H9 (cell line): ENCODE results near the gene SLC23A2. TPM values are rescaled to one million over a fixed set of nuclear protein-coding genes. Genes with fewer than 3 reads are reported as not detected.

Experiments
- DNase-seq: peaks from one replicate; pipeline ENCODE4 v3.0.0-alpha.2; 2017
- H2AFZ ChIP-seq: one replicate; pipeline ENCODE4 v1.6.1; 2013; ENCODE audit warnings: mild to moderate bottlenecking, low read length, control low read depth, moderate library complexity
- H2AK5ac ChIP-seq: 2 replicates; pipeline ENCODE4 v1.6.1; 2013; ENCODE audit warnings: low read length, control low read depth, mixed read lengths; ENCODE audit not compliant: insufficient read length
- H2BK120ac ChIP-seq: one replicate; pipeline ENCODE4 v1.6.1; 2013; ENCODE audit warnings: low read depth, mild to moderate bottlenecking, low read length, control low read depth, inconsistent platforms; ENCODE audit not compliant: poor library complexity, severe bottlenecking
- H2BK12ac ChIP-seq: 2 replicates; pipeline ENCODE4 v1.6.1; 2013; ENCODE audit warnings: low read length, control low read depth, mixed read lengths, low read depth; ENCODE audit not compliant: insufficient read length
- H2BK15ac ChIP-seq: 2 replicates; pipeline ENCODE4 v1.6.1; 2013; ENCODE audit warnings: low read depth, low read length, control low read depth
- H2BK20ac ChIP-seq: one replicate; pipeline ENCODE4 v1.6.1; 2013; ENCODE audit warnings: low read depth, mild to moderate bottlenecking, low read length, control low read depth, inconsistent platforms; ENCODE audit not compliant: poor library complexity, severe bottlenecking
- H2BK5ac ChIP-seq: 2 replicates; pipeline ENCODE4 v1.6.1; 2013; ENCODE audit warnings: low read length, control low read depth, mixed read lengths; ENCODE audit not compliant: insufficient read length
- H3K14ac ChIP-seq: 2 replicates; pipeline ENCODE4 v1.6.1; 2013; ENCODE audit warnings: low read length, control low read depth; ENCODE audit not compliant: insufficient read depth
- H3K18ac ChIP-seq: 2 replicates; pipeline ENCODE4 v1.6.1; 2013; ENCODE audit warnings: low read depth, mild to moderate bottlenecking, mixed read lengths, low read length, control low read depth; ENCODE audit not compliant: insufficient read length
- H3K23ac ChIP-seq: 2 replicates; pipeline ENCODE4 v1.6.1; 2013; ENCODE audit warnings: low read length, control low read depth, mixed read lengths, low read depth; ENCODE audit not compliant: insufficient read length
- H3K23me2 ChIP-seq: 2 replicates; pipeline ENCODE4 v1.6.1; 2013; ENCODE audit warnings: low read depth, mild to moderate bottlenecking, mixed read lengths, low read length, control low read depth; ENCODE audit not compliant: insufficient read length, poor library complexity, severe bottlenecking
- H3K27ac ChIP-seq: 2 replicates; pipeline ENCODE4 v1.5.1; 2013; ENCODE audit warnings: low read length, control low read depth, mixed read lengths, low read depth; ENCODE audit not compliant: insufficient read length
- H3K27me3 ChIP-seq: 2 replicates; pipeline ENCODE4 v1.6.1; 2013; ENCODE audit warnings: low read length, control low read depth, inconsistent platforms; ENCODE audit not compliant: insufficient read depth
- H3K4ac ChIP-seq: 2 replicates; pipeline ENCODE4 v1.6.1; 2013; ENCODE audit warnings: low read depth, mild to moderate bottlenecking, control low read depth, inconsistent platforms, low read length, moderate library complexity
- H3K4me1 ChIP-seq: 2 replicates; pipeline ENCODE4 v1.6.1; 2013; ENCODE audit warnings: low read length, control low read depth, inconsistent platforms; ENCODE audit not compliant: insufficient read depth
- H3K4me2 ChIP-seq: 2 replicates; pipeline ENCODE4 v1.6.1; 2013; ENCODE audit warnings: low read length, control low read depth, mixed read lengths; ENCODE audit not compliant: insufficient read length, insufficient read depth
- H3K56ac ChIP-seq: 2 replicates; pipeline ENCODE4 v1.6.1; 2013; ENCODE audit warnings: low read depth, mild to moderate bottlenecking, mixed read lengths, low read length, control low read depth; ENCODE audit not compliant: insufficient read length
- H3K79me1 ChIP-seq: 2 replicates; pipeline ENCODE4 v1.6.1; 2013; ENCODE audit warnings: low read depth, mild to moderate bottlenecking, moderate library complexity, low read length, control low read depth, inconsistent platforms; ENCODE audit not compliant: insufficient read depth, poor library complexity, severe bottlenecking
- H3K79me2 ChIP-seq: 2 replicates; pipeline ENCODE4 v1.6.1; 2013; ENCODE audit warnings: low read length, control low read depth, inconsistent platforms; ENCODE audit not compliant: insufficient read depth
- H3K9ac ChIP-seq: 2 replicates; pipeline ENCODE4 v1.6.1; 2013; ENCODE audit warnings: low read length, control low read depth, mixed read lengths; ENCODE audit not compliant: insufficient read length; ENCODE audit errors: extremely low read depth
- H3K9me3 ChIP-seq: one replicate; pipeline ENCODE4 v1.6.1; 2013; ENCODE audit warnings: low read depth, low read length, inconsistent platforms; ENCODE audit not compliant: control insufficient read depth
- H3T11ph ChIP-seq: one replicate; pipeline ENCODE4 v1.6.1; 2013; ENCODE audit warnings: mild to moderate bottlenecking, low read length, control low read depth, inconsistent platforms
- H4K20me1 ChIP-seq: one replicate; pipeline ENCODE4 v1.6.1; 2013; ENCODE audit not compliant: control insufficient read depth, insufficient read length, insufficient read depth
- H4K5ac ChIP-seq: 2 replicates; pipeline ENCODE4 v1.6.1; 2013; ENCODE audit warnings: low read depth, mild to moderate bottlenecking, mixed read lengths, low read length, control low read depth; ENCODE audit not compliant: insufficient read length
- H4K8ac ChIP-seq: replicated peaks from 2 replicates; pipeline ENCODE4 v1.6.1; 2013; ENCODE audit warnings: low read length, control low read depth, mixed read lengths, low read depth; ENCODE audit not compliant: insufficient read length
- H4K91ac ChIP-seq: 2 replicates; pipeline ENCODE4 v1.6.1; 2013; ENCODE audit warnings: low read depth, mild to moderate bottlenecking, moderate library complexity, mixed read lengths, low read length, control low read depth; ENCODE audit not compliant: insufficient read length
- H3K27ac Mint-ChIP-seq, 3 experiments: 2 replicates in 2 of 3; 3 replicates in 1 of 3; pipeline ENCODE4 v1.8.0; 2020 to 2021; ENCODE audit warnings: mixed read lengths in 3 of 3, mild to moderate bottlenecking in 1 of 3, moderate library complexity in 1 of 3
- H3K27me3 Mint-ChIP-seq: 2 replicates; pipeline ENCODE4 v1.8.0; 2021; ENCODE audit warnings: low read depth, mild to moderate bottlenecking, moderate library complexity, mixed read lengths
- H3K36me3 Mint-ChIP-seq, 3 experiments: 2 replicates in 2 of 3; 3 replicates in 1 of 3; pipeline ENCODE4 v1.8.0; 2020 to 2021; ENCODE audit warnings: low read depth in 3 of 3, mixed read lengths in 3 of 3; ENCODE audit not compliant: insufficient read depth in 1 of 3
- H3K4me1 Mint-ChIP-seq, 2 experiments: 2 replicates each; pipeline ENCODE4 v1.8.0; 2020; ENCODE audit warnings: mixed read lengths in 2 of 2
- H3K4me3 Mint-ChIP-seq, 2 experiments: 2 replicates in 1 of 2; 3 replicates in 1 of 2; pipeline ENCODE4 v1.8.0; 2020 to 2021; ENCODE audit warnings: mild to moderate bottlenecking in 2 of 2, mixed read lengths in 2 of 2, moderate library complexity in 1 of 2
- H3K9me3 Mint-ChIP-seq, 2 experiments: 2 replicates in 1 of 2; 3 replicates in 1 of 2; pipeline ENCODE4 v1.8.0; 2020; ENCODE audit warnings: mild to moderate bottlenecking in 2 of 2, mixed read lengths in 2 of 2, moderate library complexity in 1 of 2
- WGBS: extraction: QIAGEN DNeasy Blood & Tissue Kit; methylation state at CpG from one replicate; pipeline ENCODE4 v1.1.7; 2013; ENCODE audit warnings: missing lambda C conversion rate, low lambda C conversion rate, mixed read lengths; ENCODE audit not compliant: insufficient read length; ENCODE audit errors: extremely low coverage; 5-methylcytosine and 5-hydroxymethylcytosine counted together
- total RNA-seq: library from RNA; stranded (reverse); gene quantifications from 2 replicates; pipeline ENCODE4 v1.2.1, GENCODE V29; 2021
- TF ChIP-seq, protein P1 (sequence below): fragments of 200-600 bp; sonication (generic); conservative IDR thresholded peaks from 3 replicates; pipeline ENCODE4 v1.8.0; 2021; ENCODE audit warnings: antibody characterized with exemption, mild to moderate bottlenecking

The SLC23A2 gene
- total RNA-seq, 1 experiment from 2014 or later: 16.5 TPM

DNA sequence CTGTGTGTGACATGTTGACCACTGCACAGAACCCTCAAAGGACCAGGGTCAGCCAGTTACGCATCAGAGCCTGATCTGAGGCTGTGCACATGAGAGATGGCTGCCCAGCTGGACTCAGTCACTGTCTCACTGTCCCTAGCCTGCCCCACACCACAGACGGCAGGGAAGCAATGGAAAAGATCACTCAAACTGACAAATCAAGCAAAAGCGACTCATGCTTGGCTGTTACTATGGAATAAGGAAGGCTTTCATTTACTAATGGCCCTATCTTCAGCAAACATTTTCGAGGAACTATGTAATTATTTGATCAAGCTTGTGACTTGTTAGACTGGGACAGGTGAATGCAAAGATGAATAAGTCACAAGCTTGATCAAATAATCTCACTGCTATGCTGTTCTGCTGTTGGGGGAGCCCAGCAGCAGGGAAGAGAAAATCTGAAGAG, 137.0 kb downstream of the SLC23A2 start:
- no peak overlapping the region for H2BK20ac ChIP-seq
- H3K27ac Mint-ChIP-seq: no peak overlapping the region

More for the DNA sequence above, 137.0 kb downstream of the SLC23A2 start:
- Histone ChIP-seq H3K79me2 (no peaks in the 10 kb centered on the region), H2BK15ac (no peak overlapping the region), H4K91ac (no peak overlapping the region), H2AFZ (no peak overlapping the region), H2BK120ac (no peak overlapping the region), H3K14ac (no peak overlapping the region), H3T11ph (no peak overlapping the region), H3K9me3 (no peaks in the 10 kb centered on the region), H3K23me2 (no peaks in the 10 kb centered on the region), H3K56ac (no peak overlapping the region), H2BK5ac (no peak overlapping the region), H3K4me1 (no peaks in the 10 kb centered on the region), H3K27ac (no peak overlapping the region), H3K4me2 (no peak overlapping the region), H2BK12ac (no peak overlapping the region), H3K27me3 (no peaks in the 10 kb centered on the region), H4K20me1 (no peaks in the 10 kb centered on the region), H3K18ac (no peak overlapping the region), H2AK5ac (no peak overlapping the region), H3K4ac (no peak overlapping the region), H4K5ac (no peak overlapping the region), H3K23ac (no peak overlapping the region), H4K8ac (no peak overlapping the region), H3K79me1 (no peaks in the 10 kb centered on the region), H3K9ac (no peak overlapping the region)
- Mint-ChIP-seq H3K4me3 (no peak overlapping the region), H3K9me3 (no peaks in the 10 kb centered on the region), H3K4me1 (no peaks in the 10 kb centered on the region; a peak in 1 of 4 replicates), H3K27me3 (no peaks in the 10 kb centered on the region), H3K36me3 (peaks cover 3 to 31% (median 20%) of the 10 kb centered on the region in 3 experiments; a peak in 5 of 7 replicates)
- no CpG with 5 or more reads among the region's 4 CpGs for WGBS
- DNase-seq: no peak
- TF ChIP-seq, protein P1, sequence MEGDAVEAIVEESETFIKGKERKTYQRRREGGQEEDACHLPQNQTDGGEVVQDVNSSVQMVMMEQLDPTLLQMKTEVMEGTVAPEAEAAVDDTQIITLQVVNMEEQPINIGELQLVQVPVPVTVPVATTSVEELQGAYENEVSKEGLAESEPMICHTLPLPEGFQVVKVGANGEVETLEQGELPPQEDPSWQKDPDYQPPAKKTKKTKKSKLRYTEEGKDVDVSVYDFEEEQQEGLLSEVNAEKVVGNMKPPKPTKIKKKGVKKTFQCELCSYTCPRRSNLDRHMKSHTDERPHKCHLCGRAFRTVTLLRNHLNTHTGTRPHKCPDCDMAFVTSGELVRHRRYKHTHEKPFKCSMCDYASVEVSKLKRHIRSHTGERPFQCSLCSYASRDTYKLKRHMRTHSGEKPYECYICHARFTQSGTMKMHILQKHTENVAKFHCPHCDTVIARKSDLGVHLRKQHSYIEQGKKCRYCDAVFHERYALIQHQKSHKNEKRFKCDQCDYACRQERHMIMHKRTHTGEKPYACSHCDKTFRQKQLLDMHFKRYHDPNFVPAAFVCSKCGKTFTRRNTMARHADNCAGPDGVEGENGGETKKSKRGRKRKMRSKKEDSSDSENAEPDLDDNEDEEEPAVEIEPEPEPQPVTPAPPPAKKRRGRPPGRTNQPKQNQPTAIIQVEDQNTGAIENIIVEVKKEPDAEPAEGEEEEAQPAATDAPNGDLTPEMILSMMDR: no peak
